Measurements from ENCODE around the gene POU2F3. TPM values are rescaled to one million over a fixed set of nuclear protein-coding genes. Genes with fewer than 3 reads are reported as not detected.

Gene POU2F3
- total and polyA plus RNA-seq, 2 of the 13 experiments (the other 11 are each of a cell fraction or from before 2014, with no cell fraction given), result not detected

DNA sequence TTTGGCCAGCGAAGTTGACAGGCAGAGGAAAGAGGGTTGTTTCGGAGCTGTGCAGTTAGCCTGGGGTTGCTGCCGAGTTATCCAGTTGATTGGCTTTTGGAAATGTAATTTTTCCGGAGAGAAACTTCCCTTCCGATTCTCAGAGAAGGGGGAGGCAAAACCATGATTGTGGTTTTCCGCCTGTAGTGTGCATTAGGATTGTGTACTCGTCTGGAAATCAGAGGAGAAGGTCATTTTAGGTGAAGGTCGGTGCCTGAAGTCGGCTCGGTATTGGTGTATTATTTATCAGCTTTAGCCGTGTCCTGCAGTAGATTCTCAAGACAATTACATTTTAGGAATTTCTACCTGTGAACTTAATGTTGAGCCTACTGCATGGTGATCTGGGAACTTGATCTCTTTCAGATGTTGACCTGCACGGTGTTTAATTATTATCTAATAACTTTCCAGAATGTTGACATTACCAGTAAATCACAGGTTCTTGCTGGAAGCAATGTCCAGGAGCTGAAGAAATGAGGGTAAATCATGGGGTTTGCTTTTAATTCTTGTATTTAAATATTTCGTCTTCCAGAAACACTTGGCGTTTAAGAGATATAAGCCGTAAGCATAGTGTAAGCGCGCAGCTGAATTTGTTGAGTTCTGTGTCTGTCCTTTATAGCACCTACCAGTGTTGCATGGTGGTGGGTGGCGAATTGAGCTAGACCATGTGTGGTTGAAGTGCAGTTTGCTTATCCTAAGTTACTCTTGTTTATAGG lies 97.6 kb downstream of the POU2F3 start (continued):
- TF ChIP-seq, protein P1, sequence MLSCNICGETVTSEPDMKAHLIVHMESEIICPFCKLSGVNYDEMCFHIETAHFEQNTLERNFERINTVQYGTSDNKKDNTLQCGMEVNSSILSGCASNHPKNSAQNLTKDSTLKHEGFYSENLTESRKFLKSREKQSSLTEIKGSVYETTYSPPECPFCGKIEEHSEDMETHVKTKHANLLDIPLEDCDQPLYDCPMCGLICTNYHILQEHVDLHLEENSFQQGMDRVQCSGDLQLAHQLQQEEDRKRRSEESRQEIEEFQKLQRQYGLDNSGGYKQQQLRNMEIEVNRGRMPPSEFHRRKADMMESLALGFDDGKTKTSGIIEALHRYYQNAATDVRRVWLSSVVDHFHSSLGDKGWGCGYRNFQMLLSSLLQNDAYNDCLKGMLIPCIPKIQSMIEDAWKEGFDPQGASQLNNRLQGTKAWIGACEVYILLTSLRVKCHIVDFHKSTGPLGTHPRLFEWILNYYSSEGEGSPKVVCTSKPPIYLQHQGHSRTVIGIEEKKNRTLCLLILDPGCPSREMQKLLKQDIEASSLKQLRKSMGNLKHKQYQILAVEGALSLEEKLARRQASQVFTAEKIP (CRISPR knock-in tag; IDR thresholded peaks at IDR 0.05; ENCODE audit: borderline replicate concordance), result no peak
- no peak for TF ChIP-seq SSRP1 (CRISPR knock-in tag; IDR thresholded peaks at IDR 0.05)
- no peak for TF ChIP-seq MYC (CRISPR knock-in tag; IDR thresholded peaks at IDR 0.05; ENCODE audit: borderline replicate concordance)
- peak; percentile 55; the same call in 1 of the 2 replicates for TF ChIP-seq NCOR1 (IDR thresholded peaks at IDR 0.05; ENCODE audit: borderline replicate concordance, low read length)
- no peak for TF ChIP-seq ZNF253 (CRISPR knock-in tag; IDR thresholded peaks at IDR 0.05; ENCODE audit: borderline replicate concordance)
- TF ChIP-seq STAT5B (CRISPR knock-in tag; IDR thresholded peaks at IDR 0.05), result no peak
- no peak for TF ChIP-seq MZF1 (CRISPR knock-in tag; IDR thresholded peaks at IDR 0.05; ENCODE audit: borderline replicate concordance)
- no peak for TF ChIP-seq ZNF263 (CRISPR knock-in tag; IDR thresholded peaks at IDR 0.05)
- no peak for TF ChIP-seq CREB1 (IDR thresholded peaks at IDR 0.05)
- no peak for TF ChIP-seq CREB1 (CRISPR knock-in tag; IDR thresholded peaks at IDR 0.05)
- no peak for TF ChIP-seq NBN (conservative IDR thresholded peaks at IDR 0.05)
- no peak for TF ChIP-seq HIVEP1 (CRISPR knock-in tag; IDR thresholded peaks at IDR 0.05)
- peak; percentile 40; the same call in 1 of the 2 replicates for TF ChIP-seq KAT7 (CRISPR knock-in tag; IDR thresholded peaks at IDR 0.05; ENCODE audit: borderline replicate concordance)
- no peak for TF ChIP-seq ZNF782 (CRISPR knock-in tag; IDR thresholded peaks at IDR 0.05; ENCODE audit: borderline replicate concordance)
- no peak for TF ChIP-seq ZNF839 (CRISPR knock-in tag; IDR thresholded peaks at IDR 0.05; ENCODE audit: borderline replicate concordance)
- TF ChIP-seq ZNF432 (CRISPR knock-in tag; IDR thresholded peaks at IDR 0.05; ENCODE audit: borderline replicate concordance), result no peak
- TF ChIP-seq FOXC1 (CRISPR knock-in tag; IDR thresholded peaks at IDR 0.05; ENCODE audit: borderline replicate concordance), result no peak
- TF ChIP-seq, protein P2, sequence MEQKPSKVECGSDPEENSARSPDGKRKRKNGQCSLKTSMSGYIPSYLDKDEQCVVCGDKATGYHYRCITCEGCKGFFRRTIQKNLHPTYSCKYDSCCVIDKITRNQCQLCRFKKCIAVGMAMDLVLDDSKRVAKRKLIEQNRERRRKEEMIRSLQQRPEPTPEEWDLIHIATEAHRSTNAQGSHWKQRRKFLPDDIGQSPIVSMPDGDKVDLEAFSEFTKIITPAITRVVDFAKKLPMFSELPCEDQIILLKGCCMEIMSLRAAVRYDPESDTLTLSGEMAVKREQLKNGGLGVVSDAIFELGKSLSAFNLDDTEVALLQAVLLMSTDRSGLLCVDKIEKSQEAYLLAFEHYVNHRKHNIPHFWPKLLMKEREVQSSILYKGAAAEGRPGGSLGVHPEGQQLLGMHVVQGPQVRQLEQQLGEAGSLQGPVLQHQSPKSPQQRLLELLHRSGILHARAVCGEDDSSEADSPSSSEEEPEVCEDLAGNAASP (CRISPR knock-in tag; IDR thresholded peaks at IDR 0.05; ENCODE audit: borderline replicate concordance), result peak; percentile 98
- TF ChIP-seq, protein P3, sequence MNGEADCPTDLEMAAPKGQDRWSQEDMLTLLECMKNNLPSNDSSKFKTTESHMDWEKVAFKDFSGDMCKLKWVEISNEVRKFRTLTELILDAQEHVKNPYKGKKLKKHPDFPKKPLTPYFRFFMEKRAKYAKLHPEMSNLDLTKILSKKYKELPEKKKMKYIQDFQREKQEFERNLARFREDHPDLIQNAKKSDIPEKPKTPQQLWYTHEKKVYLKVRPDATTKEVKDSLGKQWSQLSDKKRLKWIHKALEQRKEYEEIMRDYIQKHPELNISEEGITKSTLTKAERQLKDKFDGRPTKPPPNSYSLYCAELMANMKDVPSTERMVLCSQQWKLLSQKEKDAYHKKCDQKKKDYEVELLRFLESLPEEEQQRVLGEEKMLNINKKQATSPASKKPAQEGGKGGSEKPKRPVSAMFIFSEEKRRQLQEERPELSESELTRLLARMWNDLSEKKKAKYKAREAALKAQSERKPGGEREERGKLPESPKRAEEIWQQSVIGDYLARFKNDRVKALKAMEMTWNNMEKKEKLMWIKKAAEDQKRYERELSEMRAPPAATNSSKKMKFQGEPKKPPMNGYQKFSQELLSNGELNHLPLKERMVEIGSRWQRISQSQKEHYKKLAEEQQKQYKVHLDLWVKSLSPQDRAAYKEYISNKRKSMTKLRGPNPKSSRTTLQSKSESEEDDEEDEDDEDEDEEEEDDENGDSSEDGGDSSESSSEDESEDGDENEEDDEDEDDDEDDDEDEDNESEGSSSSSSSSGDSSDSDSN (CRISPR knock-in tag; IDR thresholded peaks at IDR 0.05), result no peak
- no peak for TF ChIP-seq TEAD3 (CRISPR knock-in tag; optimal IDR thresholded peaks at IDR 0.05; ENCODE audit: borderline replicate concordance)
- TF ChIP-seq SAP130 (CRISPR knock-in tag; IDR thresholded peaks at IDR 0.05; ENCODE audit: low read depth), result peak; percentile 32
- peak; percentile 68 for TF ChIP-seq RARA (CRISPR knock-in tag; IDR thresholded peaks at IDR 0.05)
- TF ChIP-seq ZNF225 (CRISPR knock-in tag; IDR thresholded peaks at IDR 0.05), result no peak
